GM12874 (cell line): Measurements from ENCODE around the gene AZIN2.

Source experiments
- TF ChIP-seq, protein P1 (sequence below): IDR thresholded peaks from 2 replicates; pipeline ENCODE4 v1.5.1; 2011; ENCODE audit warnings: low read depth, mild to moderate bottlenecking, control low read depth, low read length, moderate library complexity; ENCODE audit not compliant: insufficient read depth

Gene AZIN2

GRCh38 chr1:33153650-33154049 lies 72.7 kb downstream of the AZIN2 start:
- TF ChIP-seq, protein P1, sequence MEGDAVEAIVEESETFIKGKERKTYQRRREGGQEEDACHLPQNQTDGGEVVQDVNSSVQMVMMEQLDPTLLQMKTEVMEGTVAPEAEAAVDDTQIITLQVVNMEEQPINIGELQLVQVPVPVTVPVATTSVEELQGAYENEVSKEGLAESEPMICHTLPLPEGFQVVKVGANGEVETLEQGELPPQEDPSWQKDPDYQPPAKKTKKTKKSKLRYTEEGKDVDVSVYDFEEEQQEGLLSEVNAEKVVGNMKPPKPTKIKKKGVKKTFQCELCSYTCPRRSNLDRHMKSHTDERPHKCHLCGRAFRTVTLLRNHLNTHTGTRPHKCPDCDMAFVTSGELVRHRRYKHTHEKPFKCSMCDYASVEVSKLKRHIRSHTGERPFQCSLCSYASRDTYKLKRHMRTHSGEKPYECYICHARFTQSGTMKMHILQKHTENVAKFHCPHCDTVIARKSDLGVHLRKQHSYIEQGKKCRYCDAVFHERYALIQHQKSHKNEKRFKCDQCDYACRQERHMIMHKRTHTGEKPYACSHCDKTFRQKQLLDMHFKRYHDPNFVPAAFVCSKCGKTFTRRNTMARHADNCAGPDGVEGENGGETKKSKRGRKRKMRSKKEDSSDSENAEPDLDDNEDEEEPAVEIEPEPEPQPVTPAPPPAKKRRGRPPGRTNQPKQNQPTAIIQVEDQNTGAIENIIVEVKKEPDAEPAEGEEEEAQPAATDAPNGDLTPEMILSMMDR = no peak

DNA sequence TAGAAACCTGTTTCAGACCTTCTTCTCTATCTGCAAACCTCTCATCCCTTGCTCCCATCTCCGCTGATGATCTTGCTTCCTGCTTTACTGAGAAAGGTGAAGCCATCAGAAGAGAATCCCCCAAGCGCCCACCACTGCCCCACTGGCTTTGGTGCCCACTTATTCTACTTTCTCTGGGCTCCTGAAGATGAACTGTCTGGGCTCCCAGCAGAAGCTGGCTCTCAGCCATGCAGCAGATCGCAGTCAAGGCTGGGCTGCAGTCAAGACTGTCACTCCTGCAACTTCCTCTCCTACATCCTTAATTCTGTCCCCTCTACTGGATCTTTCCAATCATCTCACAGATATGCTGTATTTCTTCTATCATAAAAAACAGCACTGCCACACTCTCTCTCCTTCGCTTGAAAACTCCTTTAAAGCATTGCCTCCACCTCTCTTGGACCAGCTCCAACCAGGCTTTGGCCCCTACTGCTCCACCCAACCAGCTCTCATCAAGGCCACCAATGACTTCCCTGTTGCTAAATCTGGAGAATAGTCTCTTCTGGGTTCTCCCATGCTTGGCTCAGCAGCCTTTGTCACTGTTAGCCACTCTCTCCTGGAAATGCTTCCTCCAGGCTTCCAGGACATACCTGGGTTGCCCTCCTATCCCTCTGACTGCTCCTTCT lies 75.1 kb downstream of the AZIN2 start:
- TF ChIP-seq, protein P1 = no peak

DNA sequence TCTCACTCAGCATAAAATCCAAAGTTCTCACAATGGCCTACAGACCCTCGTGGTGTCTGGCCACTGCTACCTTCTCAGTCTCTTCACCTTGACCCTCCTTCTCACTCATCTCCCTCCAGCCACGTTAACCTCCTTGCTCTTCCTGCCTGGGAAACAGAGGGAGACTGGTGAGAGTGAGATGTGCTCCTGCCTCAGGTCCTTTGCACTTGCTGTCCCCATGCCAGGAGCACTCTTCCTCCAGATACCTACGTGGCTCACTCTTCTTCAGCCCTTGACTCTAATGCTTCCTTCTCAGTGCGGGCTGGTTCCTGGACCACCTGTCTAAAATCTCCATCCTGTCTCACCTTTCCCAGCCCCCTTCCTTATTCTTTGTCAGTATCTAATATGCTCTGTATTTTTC lies 76.2 kb downstream of the AZIN2 start:
- TF ChIP-seq, protein P1 = no peak

DNA sequence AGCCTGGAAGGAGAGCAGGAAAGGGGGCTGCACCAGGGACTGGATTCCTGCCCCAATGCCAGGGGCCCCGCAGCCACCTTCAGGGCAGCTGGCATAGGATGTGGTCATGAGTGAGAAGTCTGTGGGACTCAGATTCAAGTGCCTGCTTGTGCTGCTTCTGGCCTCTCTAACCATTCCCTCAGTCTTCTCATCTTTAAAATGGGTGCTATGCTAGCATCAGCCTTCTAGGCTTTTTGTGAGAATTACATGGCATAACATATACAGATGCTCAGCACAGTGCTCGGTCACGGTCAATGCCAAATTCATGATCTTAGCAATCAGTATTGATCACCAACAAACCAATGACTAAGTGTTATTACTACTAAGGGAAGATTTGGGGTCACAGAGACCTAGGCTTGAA lies 77.4 kb downstream of the AZIN2 start:
- TF ChIP-seq, protein P1 = no peak

DNA sequence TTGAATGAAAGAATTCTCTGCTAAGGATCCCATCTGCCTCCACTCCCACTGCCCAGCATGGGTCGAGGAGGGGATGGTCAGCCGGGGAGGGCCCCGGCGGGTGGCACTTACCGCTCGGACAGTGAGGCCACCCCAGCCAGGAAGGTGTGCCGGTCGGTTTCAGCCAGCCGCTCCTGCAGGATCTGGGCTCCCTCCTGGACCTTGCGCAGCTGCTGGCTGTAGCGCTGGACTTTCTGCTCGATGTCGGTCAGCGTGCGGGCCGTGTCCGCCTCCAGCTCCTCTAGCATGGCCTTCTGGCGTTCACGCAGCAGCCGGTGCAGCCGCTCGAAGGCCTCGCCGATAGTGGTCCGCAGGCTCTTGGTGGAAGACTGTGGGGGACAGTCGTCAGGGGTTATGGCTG lies 78.6 kb downstream of the AZIN2 start:
- TF ChIP-seq, protein P1 = no peak

GRCh38 chr1:33161061-33161681 lies 80.2 kb downstream of the AZIN2 start:
- TF ChIP-seq, protein P1 = no peak

- TF ChIP-seq, protein P1 = no peak
Observed at GRCh38 chr1:33162141-33162540, 81.2 kb downstream of the AZIN2 start.
